GM10266 (cell line): ENCODE data around the gene GRB7.

Experiments used
- DNase-seq: peaks from one replicate; pipeline ENCODE4 v3.0.0; 2012; ENCODE audit errors: extremely low spot score
- TF ChIP-seq, protein P1 (sequence below): IDR thresholded peaks from 2 replicates; pipeline ENCODE4 v1.5.1; 2012; ENCODE audit warnings: mild to moderate bottlenecking, low read depth; ENCODE audit not compliant: control insufficient read depth, insufficient read depth; ENCODE audit errors: missing control alignments

GRB7 gene

DNA sequence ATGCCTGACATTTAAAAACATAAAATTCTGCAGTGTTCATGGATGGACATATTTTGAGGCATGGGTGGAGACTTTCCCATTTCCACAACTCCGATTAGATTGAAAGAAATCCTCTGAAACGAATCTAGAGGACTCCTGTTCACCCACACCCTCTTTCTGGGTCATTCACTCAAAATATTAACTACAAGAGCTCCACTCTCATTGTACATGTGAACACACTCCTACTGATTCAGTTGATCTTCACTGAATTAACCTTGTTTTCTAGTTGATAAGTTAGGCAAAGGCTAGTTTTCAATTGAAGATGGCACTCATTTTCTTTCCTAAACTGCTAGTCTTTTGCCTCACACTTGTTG, 44.1 kb downstream of the GRB7 start:
- DNase-seq: no peak
- TF ChIP-seq, protein P1, sequence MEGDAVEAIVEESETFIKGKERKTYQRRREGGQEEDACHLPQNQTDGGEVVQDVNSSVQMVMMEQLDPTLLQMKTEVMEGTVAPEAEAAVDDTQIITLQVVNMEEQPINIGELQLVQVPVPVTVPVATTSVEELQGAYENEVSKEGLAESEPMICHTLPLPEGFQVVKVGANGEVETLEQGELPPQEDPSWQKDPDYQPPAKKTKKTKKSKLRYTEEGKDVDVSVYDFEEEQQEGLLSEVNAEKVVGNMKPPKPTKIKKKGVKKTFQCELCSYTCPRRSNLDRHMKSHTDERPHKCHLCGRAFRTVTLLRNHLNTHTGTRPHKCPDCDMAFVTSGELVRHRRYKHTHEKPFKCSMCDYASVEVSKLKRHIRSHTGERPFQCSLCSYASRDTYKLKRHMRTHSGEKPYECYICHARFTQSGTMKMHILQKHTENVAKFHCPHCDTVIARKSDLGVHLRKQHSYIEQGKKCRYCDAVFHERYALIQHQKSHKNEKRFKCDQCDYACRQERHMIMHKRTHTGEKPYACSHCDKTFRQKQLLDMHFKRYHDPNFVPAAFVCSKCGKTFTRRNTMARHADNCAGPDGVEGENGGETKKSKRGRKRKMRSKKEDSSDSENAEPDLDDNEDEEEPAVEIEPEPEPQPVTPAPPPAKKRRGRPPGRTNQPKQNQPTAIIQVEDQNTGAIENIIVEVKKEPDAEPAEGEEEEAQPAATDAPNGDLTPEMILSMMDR: no peak

DNA sequence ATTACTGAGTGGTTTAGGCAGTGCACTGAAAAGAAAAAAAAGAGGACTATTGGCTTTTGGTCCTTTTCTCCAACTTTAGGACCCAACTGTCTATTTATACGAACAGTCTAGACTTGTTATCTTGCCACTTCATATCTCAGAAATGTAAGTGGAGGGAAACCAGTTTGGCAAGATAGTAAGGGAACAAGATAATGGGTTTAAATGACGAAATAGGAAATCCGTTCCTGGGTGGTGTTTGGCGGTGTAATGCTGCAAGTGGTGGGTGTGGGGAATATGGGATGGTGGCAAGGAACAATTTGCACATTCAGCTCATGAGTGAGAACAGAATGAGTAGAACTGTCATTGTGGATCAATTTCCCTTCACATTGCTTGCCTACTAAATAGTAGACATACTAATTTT, 44.7 kb downstream of the GRB7 start:
- TF ChIP-seq, protein P1: no peak
- no peak for DNase-seq

DNA sequence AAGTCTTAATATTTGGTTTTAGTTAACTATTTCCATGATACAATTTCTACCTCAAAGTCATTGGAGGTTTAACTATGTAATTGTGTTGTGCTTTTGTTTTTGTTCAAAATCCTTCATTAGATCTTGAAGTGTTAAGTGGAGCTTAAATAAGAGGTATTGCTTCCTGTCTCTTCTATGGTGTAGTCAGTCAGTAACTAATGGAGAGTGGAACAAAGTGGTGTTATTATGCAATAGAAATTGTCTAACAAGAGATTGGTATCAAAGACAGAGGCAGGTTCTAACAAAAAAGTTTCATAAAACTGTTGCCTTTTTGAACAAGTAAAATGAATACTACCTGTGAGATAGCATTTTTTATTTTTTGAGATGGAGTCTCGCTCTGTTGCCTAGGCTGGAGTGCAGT, 45.2 kb downstream of the GRB7 start:
- no peak for DNase-seq
- TF ChIP-seq, protein P1: no peak

DNA sequence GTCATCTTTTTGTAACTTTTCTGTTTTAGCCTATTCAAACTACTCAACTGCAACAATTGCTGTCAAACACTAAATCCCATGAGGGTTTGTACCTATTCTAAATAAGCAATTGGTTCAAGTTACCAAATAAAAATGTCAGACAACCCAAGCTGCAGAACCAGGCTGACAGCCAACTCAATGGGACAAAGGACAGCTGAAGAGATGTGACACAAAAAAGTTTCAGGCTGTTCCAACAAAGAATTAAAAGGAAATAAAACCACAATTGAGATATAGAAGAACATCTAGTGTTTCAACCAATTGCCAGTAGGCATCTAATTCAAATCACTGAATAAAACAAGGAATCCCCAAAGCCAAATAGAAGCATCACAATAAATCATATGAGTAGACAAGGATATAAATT, 49.3 kb downstream of the GRB7 start:
- no peak for DNase-seq
- TF ChIP-seq, protein P1: no peak

DNA sequence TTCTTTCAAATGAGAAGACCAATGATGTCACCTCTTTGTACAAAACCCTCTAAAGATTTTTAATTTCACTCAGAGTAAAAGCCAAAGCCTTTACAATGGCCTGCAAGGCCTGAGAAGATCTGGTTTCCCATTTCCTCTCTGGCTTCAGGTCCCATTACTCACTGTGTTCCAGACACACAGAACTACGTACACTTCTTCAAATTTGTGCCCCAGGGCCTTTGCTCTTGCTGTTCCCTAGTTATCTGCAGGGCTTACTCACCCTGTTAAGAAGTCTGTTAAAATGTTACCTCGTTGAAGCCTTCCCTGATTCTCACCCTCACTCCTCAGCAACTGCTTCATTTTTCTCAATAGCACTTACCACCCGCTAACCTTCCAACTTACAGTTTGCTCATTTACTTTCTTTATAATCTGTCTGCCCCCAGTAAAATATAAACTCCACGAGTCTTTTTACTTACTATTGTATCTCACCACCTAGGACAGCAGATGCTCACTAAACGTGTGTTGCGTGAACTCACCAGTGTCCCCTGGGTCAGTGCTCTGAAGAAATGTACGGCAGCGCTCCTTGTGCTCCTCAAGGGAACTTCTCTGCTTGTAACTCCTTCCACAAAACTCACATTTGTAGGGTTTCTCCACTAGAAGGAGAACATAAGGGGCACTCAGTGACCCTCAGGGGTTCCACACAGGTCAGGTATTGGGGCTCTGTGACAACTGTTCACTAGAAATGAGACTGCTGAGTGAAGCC, 50.2 kb downstream of the GRB7 start:
- TF ChIP-seq, protein P1: no peak
- DNase-seq: no peak

DNA sequence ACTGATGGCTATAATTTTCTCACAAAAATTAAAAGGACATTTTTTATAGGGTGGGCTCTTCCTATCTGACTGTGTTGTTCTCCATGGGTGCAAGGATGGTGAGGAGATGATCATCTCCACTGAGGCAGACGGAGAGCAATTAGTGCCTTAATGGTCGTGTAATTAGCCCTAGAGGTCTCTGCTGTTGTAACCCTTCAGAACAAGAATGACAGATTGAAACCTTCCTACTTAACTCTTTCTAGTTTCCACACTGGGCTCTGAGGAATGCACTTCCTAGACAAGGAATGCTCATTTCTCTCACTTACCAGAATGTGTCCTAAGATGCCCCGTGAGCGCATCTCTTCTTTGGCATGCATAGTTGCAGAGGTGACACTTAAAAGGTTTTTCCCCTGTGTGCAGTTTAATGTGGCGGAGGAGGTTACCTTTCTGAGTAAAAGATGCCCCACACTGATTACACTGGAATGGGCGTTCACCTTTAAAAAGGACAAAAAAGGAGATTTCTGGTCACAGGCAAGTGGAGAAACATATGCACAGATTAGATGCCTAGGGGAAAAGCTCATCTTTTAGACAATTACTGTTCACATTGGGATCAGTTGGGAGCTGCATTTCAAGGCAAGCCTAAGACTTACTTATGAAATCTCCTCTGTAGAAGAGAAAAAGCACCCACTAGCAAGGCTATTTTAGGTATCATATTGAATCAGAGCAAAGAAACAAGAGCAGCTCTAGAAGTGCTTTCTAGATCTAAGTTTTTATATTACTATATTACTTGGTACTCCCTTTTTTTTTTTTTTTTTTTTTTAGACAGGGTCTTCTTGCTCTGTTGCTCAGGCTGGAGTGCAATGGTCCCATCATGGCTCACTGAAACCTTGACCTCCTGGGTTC, 53.6 kb downstream of the GRB7 start:
- TF ChIP-seq, protein P1: no peak
- no peak for DNase-seq
